GM23338 (cell line): ENCODE results near the gene CTNNA3. TPM values are rescaled to one million over a fixed set of nuclear protein-coding genes. Genes with fewer than 3 reads are reported as not detected.
"Not testable (repeated sequence)": the region's sequence is repeated elsewhere in the genome, so short reads cannot be mapped to it uniquely, and the experiment has no call there.

Experiments used
- ATAC-seq: fragments of 200-7000 bp; cut with Tn5 transposase; 3 replicates; pipeline ENCODE4 v1.9.1; 2020
- DNase-seq: peaks from one replicate; pipeline ENCODE4 v3.0.0-alpha.2; 2015; ENCODE audit warnings: low spot score
- H2AFZ ChIP-seq: fragments of 200-600 bp; sonication (generic); 2 replicates; pipeline ENCODE4 v1.8.0; 2016; ENCODE audit warnings: antibody characterized with exemption, mild to moderate bottlenecking, moderate library complexity
- H3F3A ChIP-seq: fragments of 200-600 bp; sonication (generic); replicated peaks from 2 replicates; pipeline ENCODE4 v1.8.0; 2017; ENCODE audit warnings: antibody characterized with exemption, mixed run types, low read depth
- H3K27ac ChIP-seq: fragments of 200-600 bp; sonication (generic); 2 replicates; pipeline ENCODE4 v1.6.1; 2016; ENCODE audit warnings: low read depth
- H3K27me3 ChIP-seq: fragments of 200-600 bp; sonication (generic); 2 replicates; pipeline ENCODE4 v1.8.0; 2016; ENCODE audit warnings: mild to moderate bottlenecking, mixed run types, moderate library complexity; ENCODE audit not compliant: insufficient read depth
- H3K36me3 ChIP-seq: fragments of 200-600 bp; sonication (generic); 2 replicates; pipeline ENCODE4 v1.8.0; 2016; ENCODE audit warnings: mild to moderate bottlenecking; ENCODE audit not compliant: insufficient read depth
- H3K4me1 ChIP-seq: fragments of 200-600 bp; sonication (generic); 2 replicates; pipeline ENCODE4 v1.8.0; 2016; ENCODE audit warnings: mild to moderate bottlenecking, moderate library complexity; ENCODE audit not compliant: insufficient read depth
- H3K4me2 ChIP-seq: fragments of 200-600 bp; sonication (generic); 2 replicates; pipeline ENCODE4 v1.7.1; 2017; ENCODE audit warnings: mixed run types
- H3K4me3 ChIP-seq: fragments of 200-600 bp; sonication (generic); 2 replicates; pipeline ENCODE4 v1.6.1; 2016; ENCODE audit warnings: mixed run types
- H3K79me2 ChIP-seq: fragments of 200-600 bp; sonication (generic); replicated peaks from 2 replicates; pipeline ENCODE4 v1.8.0; 2017; ENCODE audit warnings: mild to moderate bottlenecking; ENCODE audit not compliant: insufficient read depth
- H3K9me2 ChIP-seq: fragments of 200-600 bp; sonication (generic); 2 replicates; pipeline ENCODE4 v1.8.0; 2017; ENCODE audit not compliant: insufficient read depth
- H4K20me1 ChIP-seq: fragments of 200-600 bp; sonication (generic); replicated peaks from 2 replicates; pipeline ENCODE4 v1.8.0; 2017; ENCODE audit warnings: mild to moderate bottlenecking; ENCODE audit not compliant: insufficient read depth
- H3K27ac Mint-ChIP-seq: 2 replicates; pipeline ENCODE4 v1.8.0; 2020; ENCODE audit warnings: inconsistent platforms, mild to moderate bottlenecking, moderate library complexity, mixed read lengths
- H3K27me3 Mint-ChIP-seq: 3 replicates; pipeline ENCODE4 v1.8.0; 2022; ENCODE audit warnings: low read depth, mild to moderate bottlenecking, moderate library complexity, mixed read lengths, inconsistent platforms; ENCODE audit not compliant: insufficient read depth, poor library complexity
- H3K36me3 Mint-ChIP-seq: 3 replicates; pipeline ENCODE4 v1.8.0; 2021; ENCODE audit warnings: low read depth, mild to moderate bottlenecking, inconsistent platforms, moderate library complexity, mixed read lengths
- H3K4me1 Mint-ChIP-seq: 3 replicates; pipeline ENCODE4 v1.8.0; 2020; ENCODE audit warnings: mild to moderate bottlenecking, inconsistent platforms, mixed read lengths
- H3K4me3 Mint-ChIP-seq: 3 replicates; pipeline ENCODE4 v1.8.0; 2021; ENCODE audit warnings: moderate library complexity, mild to moderate bottlenecking, inconsistent platforms, mixed read lengths
- H3K9me3 Mint-ChIP-seq: 3 replicates; pipeline ENCODE4 v1.8.0; 2020; ENCODE audit warnings: moderate library complexity, mild to moderate bottlenecking, inconsistent platforms, mixed read lengths
- CTCF ChIP-seq, 2 experiments: fragments of 200-600 bp in 1 of 2; sonication (generic) in 1 of 2; conservative IDR thresholded peaks; 2 replicates each; pipeline versions ENCODE4 v1.5.1 to v1.6.1; 2016 to 2017; ENCODE audit warnings: antibody characterized with exemption in 2 of 2, low read depth in 2 of 2, mild to moderate bottlenecking in 2 of 2, moderate library complexity in 1 of 2
- ZNF114 ChIP-seq: fragments of 250-450 bp; sonication (Bioruptor Pico); IDR thresholded peaks from 2 replicates; pipeline ENCODE4 v1.5.0; 2020; ENCODE audit warnings: mild to moderate bottlenecking, moderate library complexity
- ZNF462 ChIP-seq: fragments of 250-450 bp; sonication (Bioruptor Pico); IDR thresholded peaks from 2 replicates; pipeline ENCODE4 v1.5.0; 2020; ENCODE audit warnings: mild to moderate bottlenecking, moderate library complexity
- polyA plus RNA-seq: library from polyadenylated mRNA; unstranded; fragments of >200 nt; fragmentation: Nextera tagmentation; extraction: Ambion mirVana; gene quantifications from 2 replicates; pipeline ENCODE4 v1.2.1, GENCODE V29; 2016
- total RNA-seq: library from RNA; depleted of rRNA; stranded (reverse); fragments of >200 nt; shearing (Covaris generic); gene quantifications from 2 replicates; pipeline ENCODE4 v1.2.3, GENCODE V29; 2014

CTNNA3 gene
- total and polyA plus RNA-seq, 2 experiments from 2014 or later: 0.71 to 3.3 TPM

- TF ChIP-seq ZNF462 (no peak), ZNF114 (CRISPR knock-in tag) (no peak)
Observed at GRCh38 chr10:67533376-67533775, 162.6 kb downstream of the CTNNA3 start (continued).

GRCh38 chr10:67530990-67531389 lies 165.0 kb downstream of the CTNNA3 start:
- peak in 1 of 2 experiments; percentile 39; a peak in 2 of 4 replicates for TF ChIP-seq CTCF (conservative IDR thresholded peaks at IDR 0.05; ENCODE audit: low read depth in 2 of 2)
- not testable (repeated sequence) for H3K27me3 Mint-ChIP-seq, H3K27ac Mint-ChIP-seq

More at GRCh38 chr10:67530990-67531389, 165.0 kb downstream of the CTNNA3 start:
- H3K4me3 Mint-ChIP-seq, H3K27ac ChIP-seq, H3K9me2 ChIP-seq, H3K4me1 Mint-ChIP-seq, ATAC-seq, H3F3A ChIP-seq, H3K4me1 ChIP-seq, H2AFZ ChIP-seq, H3K27me3 ChIP-seq, H3K4me2 ChIP-seq, H3K4me3 ChIP-seq, H4K20me1 ChIP-seq, H3K36me3 ChIP-seq, H3K79me2 ChIP-seq, DNase-seq: not testable (repeated sequence)
- H3K9me3 Mint-ChIP-seq: peaks cover 15% of the 10 kb centered on the region
- H3K36me3 Mint-ChIP-seq: peaks cover 13% of the 10 kb centered on the region
